ENCODE results near the gene XKR3.
"Not testable (repeated sequence)": the region's sequence is repeated elsewhere in the genome, so short reads cannot be mapped to it uniquely, and the experiment has no call there.

The XKR3 gene

DNA sequence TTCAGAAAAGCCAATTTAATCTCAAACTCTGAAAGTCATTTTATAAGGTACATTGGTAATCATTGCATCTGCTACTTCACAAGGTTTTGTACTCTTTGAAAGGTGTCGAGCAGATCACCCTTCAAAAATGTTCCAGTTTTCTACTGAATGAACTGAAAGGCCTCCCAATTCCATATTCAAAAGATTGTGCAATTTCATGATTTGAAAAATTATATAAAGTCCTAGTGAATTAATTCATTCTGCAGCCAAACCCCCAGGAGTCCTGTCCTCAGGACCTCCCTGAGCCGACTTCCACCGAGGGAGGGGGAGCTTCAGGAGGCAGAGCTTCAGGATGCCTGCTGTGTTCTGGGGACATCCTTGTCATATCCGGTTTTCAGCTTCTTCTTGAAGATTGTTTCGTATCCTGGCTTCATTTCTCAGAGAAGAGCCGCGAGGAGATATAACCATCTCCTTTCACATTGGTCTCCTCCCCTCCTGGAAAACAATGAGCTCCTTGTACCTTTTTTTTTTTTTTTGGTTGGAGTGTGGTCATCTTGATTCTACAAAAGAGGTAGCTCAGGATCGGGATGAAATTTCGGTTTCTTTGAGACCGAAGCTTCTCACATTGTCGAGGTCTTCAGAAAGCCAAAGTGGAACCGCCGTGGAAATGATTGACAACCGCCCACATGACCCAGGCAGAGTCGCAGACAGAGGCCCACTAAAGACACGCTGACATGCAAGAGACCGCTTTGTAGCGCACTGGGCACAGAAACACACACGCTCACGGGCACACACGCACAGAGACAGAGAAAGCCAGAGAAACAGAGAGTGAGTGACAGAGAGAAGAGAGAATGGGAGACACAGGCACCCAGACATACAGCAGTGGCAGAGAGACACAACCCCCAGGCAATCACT lies 77.7 kb downstream of the XKR3 start:
- DNase-seq (ENCODE audit: low spot score) = not testable (repeated sequence)

DNA sequence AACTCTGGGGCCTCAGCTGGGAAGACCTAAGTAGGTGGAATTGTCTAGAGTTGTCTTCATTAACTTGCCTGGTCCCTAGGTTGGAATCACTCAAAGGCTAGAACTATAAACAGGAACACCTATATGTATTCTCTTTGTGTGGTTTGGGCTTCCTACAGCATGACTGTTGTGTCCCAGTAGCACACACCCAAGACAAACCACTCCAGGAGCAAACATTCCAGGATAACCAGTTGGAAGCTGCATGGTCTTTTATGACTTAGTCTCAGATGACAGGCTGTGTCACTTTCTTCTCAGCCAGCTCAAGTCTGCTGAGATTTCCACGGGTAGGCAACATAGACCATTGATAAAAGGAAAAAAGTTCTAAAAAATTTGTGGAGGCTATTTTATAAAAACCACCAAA lies 90.9 kb downstream of the XKR3 start:
- not testable (repeated sequence) for DNase-seq (ENCODE audit: low spot score)

Measured in hematopoietic multipotent progenitor cell treated with erythropoietin and hydrocortisone succinate and interleukin-3 and kit ligand, for 15 days (in vitro differentiated cells).